ENCODE results near the gene XDH.

The XDH gene

DNA sequence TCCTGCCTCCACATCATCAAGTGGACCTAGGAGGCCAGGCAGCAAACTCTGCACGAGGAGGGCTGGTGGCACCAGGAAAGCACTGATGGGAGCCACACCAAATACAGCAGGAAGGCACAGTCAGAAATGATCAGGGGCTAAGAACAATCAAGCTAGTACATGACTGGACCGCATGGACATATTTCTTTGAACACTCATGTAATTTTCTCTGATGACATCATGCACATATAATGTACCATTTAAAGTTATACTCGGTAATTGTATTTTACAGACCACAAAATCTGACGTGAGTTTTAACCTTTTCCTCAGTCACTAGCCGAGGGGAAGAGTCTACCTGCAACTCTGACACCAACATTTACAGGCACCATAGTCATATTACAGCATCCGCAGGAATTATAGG is 76.7 kb downstream of the XDH start:
- no peaks in the 10 kb centered on the region for H3K4me1 Mint-ChIP-seq

DNA sequence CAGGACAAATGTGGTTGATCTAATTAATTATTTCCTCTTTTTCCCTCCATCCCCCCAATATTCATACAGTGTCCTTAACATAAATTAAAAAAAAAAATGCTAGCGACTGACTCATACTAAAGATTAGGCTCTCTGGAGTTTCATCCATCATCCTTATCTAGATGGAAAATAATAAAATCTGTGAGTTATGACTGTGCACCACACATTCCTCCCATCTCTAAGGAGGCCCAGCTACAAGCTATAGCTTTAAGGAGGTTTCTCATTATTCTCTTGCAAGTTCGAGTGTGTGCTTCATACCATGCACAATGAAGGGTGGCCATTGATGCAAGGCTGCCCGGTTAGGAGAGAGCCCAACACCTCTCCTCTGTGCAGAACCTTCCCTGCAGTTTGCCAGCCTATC is 77.3 kb downstream of the XDH start:
- no peak overlapping the region for H3K4me3 Mint-ChIP-seq
- no peaks in the 10 kb centered on the region for H3K9me3 Mint-ChIP-seq
- CTCF ChIA-PET = interaction anchor here (1.4 kb wide), 1 partner anchor 167 kb away, joined by 3 read pairs; no protein-coding TSS in a partner anchor
- no peaks in the 10 kb centered on the region for H3K36me3 Mint-ChIP-seq
- no peaks in the 10 kb centered on the region for H3K4me1 Mint-ChIP-seq
- H3K27me3 Mint-ChIP-seq = peaks cover 40% of the 10 kb centered on the region
- DNase-seq = no peak
- H3K27ac Mint-ChIP-seq = no peak overlapping the region

More for the DNA sequence above, 76.7 kb downstream of the XDH start:
- Mint-ChIP-seq H3K9me3 (no peaks in the 10 kb centered on the region), H3K36me3 (no peaks in the 10 kb centered on the region), H3K27ac (no peak overlapping the region), H3K27me3 (peaks cover 40% of the 10 kb centered on the region), H3K4me3 (no peak overlapping the region)
- DNase-seq = no peak
- CTCF ChIA-PET = no interaction called here

DNA sequence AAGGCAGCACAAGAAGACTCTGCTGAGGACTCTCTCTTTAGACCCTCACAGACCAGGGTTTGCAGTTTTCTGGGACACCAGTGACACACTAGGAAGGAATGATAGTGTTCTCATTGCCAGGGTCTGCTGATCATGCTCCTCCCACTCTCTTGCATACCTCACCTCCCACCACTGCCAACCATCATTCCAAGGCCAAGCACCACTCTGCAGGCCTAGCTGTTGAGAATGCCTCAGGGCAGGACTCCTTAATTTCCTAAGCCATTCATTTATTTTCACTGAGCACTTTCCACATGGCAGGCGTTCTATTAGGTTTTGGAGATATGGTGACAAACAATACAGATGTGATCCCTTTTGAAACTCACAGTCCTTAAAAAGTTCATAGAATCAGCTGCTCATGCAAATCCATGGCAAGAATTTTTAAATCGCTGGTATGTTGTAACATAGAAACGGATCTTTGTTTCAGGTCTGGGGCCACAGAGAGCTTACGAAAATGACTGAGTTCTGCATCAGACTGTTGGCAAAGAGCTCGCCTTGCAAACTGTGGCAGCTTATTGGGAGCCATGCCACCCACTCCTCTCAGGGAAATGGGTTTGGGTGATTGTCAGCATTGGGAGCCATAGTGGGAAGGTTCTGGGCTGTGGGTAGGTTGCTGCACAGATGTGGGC is 78.5 kb downstream of the XDH start:
- H3K4me3 Mint-ChIP-seq = no peak overlapping the region
- H3K36me3 Mint-ChIP-seq = no peaks in the 10 kb centered on the region
- H3K27me3 Mint-ChIP-seq = peaks cover 43% of the 10 kb centered on the region
- no peaks in the 10 kb centered on the region for H3K4me1 Mint-ChIP-seq
- CTCF ChIA-PET = interaction anchor here (0.7 to 8.1 kb wide), 3 partner anchors 128 to 623 kb away, joined by 3 to 80 read pairs (median 3); no protein-coding TSS in a partner anchor
- no peak overlapping the region for H3K27ac Mint-ChIP-seq
- no peak for DNase-seq
- H3K9me3 Mint-ChIP-seq = no peaks in the 10 kb centered on the region

DNA sequence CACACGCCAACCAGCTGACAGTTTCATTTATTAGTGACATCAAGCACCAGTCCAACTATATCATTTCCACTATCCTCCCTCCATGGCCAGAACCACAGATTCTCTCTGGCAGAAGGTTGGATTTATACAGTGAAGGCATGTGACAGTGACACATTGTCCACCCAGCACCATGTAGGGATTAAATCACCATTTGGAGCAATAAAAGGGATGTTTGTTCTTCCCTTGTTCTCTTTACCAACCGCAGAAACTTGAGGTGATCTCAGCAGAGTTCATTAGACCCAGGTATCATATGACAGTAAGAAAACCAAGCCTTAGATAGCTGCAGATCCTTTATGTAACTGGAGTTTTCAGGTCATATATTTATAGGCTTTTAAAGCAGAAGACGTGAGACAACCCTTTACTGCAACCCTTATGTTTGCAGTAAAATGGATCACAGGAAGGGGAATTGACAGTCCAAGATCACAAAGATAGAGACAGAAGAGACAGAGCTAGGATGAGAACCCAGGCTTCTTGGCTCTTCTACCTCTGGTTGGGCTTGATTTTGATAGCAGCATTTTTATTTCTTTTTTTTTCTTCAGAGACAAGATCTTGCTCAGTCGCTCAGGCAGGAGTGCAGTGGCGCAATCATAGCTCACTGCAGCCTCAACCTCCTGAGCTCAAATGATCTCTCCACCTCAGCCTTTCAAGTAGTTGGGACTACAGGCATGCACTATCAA is 80.1 kb downstream of the XDH start:
- H3K27me3 Mint-ChIP-seq = peaks cover 41% of the 10 kb centered on the region
- no peak overlapping the region for H3K27ac Mint-ChIP-seq
- CTCF ChIA-PET = interaction anchor here (0.6 to 8.1 kb wide), 22 partner anchors 7 to 1170 kb away, joined by 3 to 80 read pairs (median 4); partner anchors contain the start of gene EHD3
- no peak overlapping the region for H3K4me3 Mint-ChIP-seq
- no peaks in the 10 kb centered on the region for H3K36me3 Mint-ChIP-seq
- DNase-seq = no peak
- H3K4me1 Mint-ChIP-seq = no peaks in the 10 kb centered on the region
- no peaks in the 10 kb centered on the region for H3K9me3 Mint-ChIP-seq

DNA sequence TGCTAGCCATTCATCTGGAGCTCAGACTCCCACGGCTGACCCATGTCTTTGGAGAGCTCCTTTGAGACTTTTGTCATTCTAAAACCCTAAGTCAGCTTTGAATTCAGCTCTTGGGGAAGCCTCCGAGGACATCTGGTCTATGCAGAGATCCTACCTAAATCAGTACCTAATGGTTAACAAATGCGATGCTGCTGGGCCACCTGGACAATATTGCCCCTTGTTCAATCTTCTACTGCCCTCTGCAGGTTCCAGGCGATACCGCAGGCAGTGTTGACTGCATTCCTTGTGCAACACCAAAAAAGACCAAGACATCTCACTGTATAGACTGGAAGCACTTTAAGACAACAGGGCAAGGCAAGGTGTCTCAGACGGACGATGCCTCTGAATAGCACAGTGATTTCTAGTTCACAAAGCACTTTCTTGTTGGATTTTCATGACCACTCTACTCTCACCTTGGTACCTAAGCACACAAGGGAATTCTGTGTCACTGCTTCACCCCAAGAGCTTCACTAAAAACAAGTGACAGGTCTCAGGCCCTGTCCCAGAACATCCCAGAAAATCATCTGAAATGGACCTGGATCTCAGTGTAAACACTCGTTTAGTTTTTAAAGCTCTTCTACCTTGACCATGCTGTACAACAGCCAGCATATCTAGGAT is 80.9 kb downstream of the XDH start:
- Mint-ChIP-seq H3K27ac (no peak overlapping the region), H3K36me3 (no peaks in the 10 kb centered on the region), H3K4me3 (no peak overlapping the region), H3K27me3 (peaks cover 39% of the 10 kb centered on the region), H3K9me3 (no peaks in the 10 kb centered on the region), H3K4me1 (no peaks in the 10 kb centered on the region)
- CTCF ChIA-PET = interaction anchor here (0.6 to 8.1 kb wide), 30 partner anchors 8 to 1169 kb away, joined by 3 to 80 read pairs (median 4); partner anchors contain the start of gene EHD3
- peak; percentile 88 for DNase-seq

DNA sequence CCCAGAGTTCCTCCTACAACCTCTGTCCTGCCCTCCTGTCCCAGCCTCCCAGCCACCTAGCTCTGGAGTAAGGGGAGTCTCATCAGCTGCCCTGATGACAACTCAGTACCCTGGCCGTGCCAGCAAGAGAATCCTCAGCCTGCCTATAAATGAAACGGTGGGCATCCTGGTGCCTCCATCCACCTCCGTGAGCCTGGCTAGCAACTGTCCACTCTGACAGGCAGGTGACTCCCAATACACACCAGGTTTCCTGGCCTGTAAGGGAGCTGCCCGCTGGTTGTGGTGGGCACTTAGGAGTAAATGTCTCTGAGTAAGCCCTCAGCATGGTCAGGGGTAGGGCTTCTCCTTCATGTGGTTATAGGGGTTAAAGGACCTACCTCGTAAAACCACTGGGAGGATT is 81.5 kb downstream of the XDH start:
- no peaks in the 10 kb centered on the region for H3K36me3 Mint-ChIP-seq
- H3K4me1 Mint-ChIP-seq = no peaks in the 10 kb centered on the region
- peaks cover 38% of the 10 kb centered on the region for H3K27me3 Mint-ChIP-seq
- no peak overlapping the region for H3K27ac Mint-ChIP-seq
- CTCF ChIA-PET = interaction anchor here (0.7 to 8.1 kb wide), 25 partner anchors 9 to 1124 kb away, joined by 3 to 80 read pairs (median 4); partner anchors contain the start of gene EHD3
- no peak overlapping the region for H3K4me3 Mint-ChIP-seq
- H3K9me3 Mint-ChIP-seq = no peaks in the 10 kb centered on the region
- no peak for DNase-seq

DNA sequence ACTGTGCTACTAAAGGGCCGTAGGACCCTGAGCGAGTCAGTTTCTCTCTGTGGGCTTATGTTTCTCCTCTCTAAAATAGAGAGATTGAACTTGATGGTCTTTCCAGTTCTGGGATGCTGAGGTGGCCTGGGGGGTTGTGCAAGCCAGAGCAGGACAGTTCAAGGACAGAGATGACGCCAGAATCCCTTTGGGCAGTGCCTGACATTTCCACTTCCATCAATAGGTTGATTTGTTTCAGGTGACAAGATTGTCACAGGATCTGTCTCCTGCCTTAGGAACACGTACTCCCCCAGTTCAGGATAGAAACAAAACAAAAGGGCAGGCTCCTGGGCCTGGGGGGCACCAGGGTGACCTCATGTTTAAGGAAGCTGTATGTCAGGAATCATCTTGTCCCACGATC is 82.0 kb downstream of the XDH start:
- Mint-ChIP-seq H3K9me3 (no peaks in the 10 kb centered on the region), H3K4me3 (no peak overlapping the region), H3K27ac (no peak overlapping the region), H3K4me1 (no peaks in the 10 kb centered on the region), H3K27me3 (peaks cover 36% of the 10 kb centered on the region), H3K36me3 (no peaks in the 10 kb centered on the region)
- CTCF ChIA-PET = interaction anchor here (1.0 to 8.1 kb wide), 12 partner anchors 12 to 1124 kb away, joined by 3 to 80 read pairs (median 5); no protein-coding TSS in a partner anchor
- no peak for DNase-seq

DNA sequence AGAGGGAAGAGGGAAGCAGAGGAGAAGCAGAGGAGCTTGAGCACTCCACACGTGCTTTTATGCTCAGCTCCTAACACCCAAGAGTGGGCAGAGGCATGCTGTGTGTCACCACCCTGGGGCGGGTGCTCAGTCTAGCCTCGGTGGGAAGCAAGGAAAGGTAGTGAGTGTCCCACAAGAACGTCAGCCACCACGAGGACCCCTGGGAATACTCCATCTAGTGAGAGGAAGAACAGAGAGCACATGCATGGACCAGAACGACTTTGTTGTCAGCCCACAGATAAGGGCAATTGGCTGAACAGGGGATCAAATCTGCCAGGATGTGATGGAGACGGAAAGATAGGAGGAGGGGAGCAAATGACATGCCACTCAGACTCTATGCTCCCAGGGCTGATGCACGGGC is 83.4 kb downstream of the XDH start:
- H3K4me1 Mint-ChIP-seq = no peaks in the 10 kb centered on the region
- no peaks in the 10 kb centered on the region for H3K9me3 Mint-ChIP-seq
- H3K4me3 Mint-ChIP-seq = no peak overlapping the region

DNA sequence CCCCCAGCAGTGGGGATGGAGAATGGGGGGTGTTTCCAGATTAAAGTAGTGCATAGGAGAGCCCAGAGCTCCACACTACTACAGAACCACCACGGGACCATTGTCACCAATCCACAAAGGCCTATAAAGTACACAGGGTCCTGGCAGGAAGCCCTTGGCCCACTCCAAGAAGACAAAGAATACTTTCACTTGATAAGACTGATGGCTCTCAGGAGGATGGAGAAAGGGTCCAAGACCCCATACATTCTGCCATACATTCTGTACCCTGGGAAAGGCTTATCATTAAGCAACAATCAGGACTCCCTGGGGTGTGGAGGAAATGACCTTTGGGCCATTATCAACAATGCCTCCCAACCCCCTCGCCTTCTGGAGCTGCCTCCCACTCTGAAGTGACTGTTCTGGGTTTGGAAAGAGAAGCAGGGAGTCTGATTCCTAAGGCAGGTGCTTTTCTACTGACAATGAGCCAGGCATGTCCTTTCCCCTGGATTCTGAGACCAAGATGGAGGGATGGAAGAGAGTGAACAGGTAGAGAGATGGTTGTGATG is 85.4 kb downstream of the XDH start:
- CTCF ChIA-PET = interaction anchor here (1.5 to 8.1 kb wide), 4 partner anchors 159 to 616 kb away, joined by 3 to 80 read pairs (median 9); no protein-coding TSS in a partner anchor
- Mint-ChIP-seq H3K27me3 (peaks cover 34% of the 10 kb centered on the region), H3K4me3 (no peak overlapping the region), H3K27ac (no peak overlapping the region), H3K9me3 (no peaks in the 10 kb centered on the region), H3K4me1 (peaks cover 10% of the 10 kb centered on the region), H3K36me3 (no peaks in the 10 kb centered on the region)
- DNase-seq = no peak

More for the DNA sequence above, 83.4 kb downstream of the XDH start:
- DNase-seq = no peak
- no peak overlapping the region for H3K27ac Mint-ChIP-seq
- CTCF ChIA-PET = interaction anchor here (0.9 to 8.1 kb wide), 4 partner anchors 71 to 618 kb away, joined by 3 to 80 read pairs (median 9); no protein-coding TSS in a partner anchor
- no peaks in the 10 kb centered on the region for H3K36me3 Mint-ChIP-seq
- H3K27me3 Mint-ChIP-seq = peaks cover 34% of the 10 kb centered on the region

DNA sequence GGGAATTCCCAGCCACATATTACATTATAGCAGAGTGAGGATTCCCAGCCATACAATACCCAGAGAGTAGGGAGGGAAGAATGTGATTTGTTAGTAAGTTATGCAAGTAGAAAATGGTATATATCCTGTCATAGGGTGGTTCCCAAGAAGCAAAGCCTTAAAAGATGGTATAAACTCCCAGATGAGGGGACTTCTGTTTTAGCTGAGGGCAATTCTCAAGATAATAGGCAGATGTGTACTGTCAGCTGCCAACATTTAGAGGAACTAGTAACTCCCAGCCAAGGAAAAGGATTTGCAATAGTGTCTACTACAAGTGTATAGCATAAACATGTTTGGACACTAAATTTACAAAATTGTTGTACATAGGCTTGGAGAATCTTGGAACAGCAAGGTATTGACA is 86.5 kb downstream of the XDH start:
- H3K36me3 Mint-ChIP-seq = no peaks in the 10 kb centered on the region
- no peaks in the 10 kb centered on the region for H3K9me3 Mint-ChIP-seq
- CTCF ChIA-PET = no interaction called here
- DNase-seq = no peak
- no peak overlapping the region for H3K4me3 Mint-ChIP-seq
- no peak overlapping the region for H3K27ac Mint-ChIP-seq
- peaks cover 26% of the 10 kb centered on the region for H3K27me3 Mint-ChIP-seq
- H3K4me1 Mint-ChIP-seq = peaks cover 21% of the 10 kb centered on the region

DNA sequence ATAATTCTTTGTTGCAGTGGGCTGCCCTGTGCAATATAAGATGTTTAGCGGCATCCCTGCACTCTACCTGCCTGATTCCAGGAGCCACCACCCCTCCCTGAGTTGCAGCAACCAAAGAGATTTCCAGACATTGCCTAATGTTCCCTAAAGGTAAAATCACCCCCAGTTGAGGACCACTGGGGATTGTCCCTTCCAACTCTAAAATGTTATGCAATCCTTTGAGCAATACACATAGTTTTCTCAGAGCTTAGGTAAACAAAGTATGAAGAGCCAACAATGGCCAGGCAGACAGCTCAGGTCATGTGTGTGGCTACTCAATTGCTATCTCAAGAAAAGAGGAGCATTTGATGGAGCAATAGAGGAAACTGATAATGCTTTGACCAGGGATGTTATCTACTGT is 87.0 kb downstream of the XDH start:
- no peaks in the 10 kb centered on the region for H3K9me3 Mint-ChIP-seq
- peaks cover 21% of the 10 kb centered on the region for H3K27me3 Mint-ChIP-seq
- H3K27ac Mint-ChIP-seq = no peak overlapping the region
- H3K4me3 Mint-ChIP-seq = no peak overlapping the region
- peaks cover 27% of the 10 kb centered on the region for H3K4me1 Mint-ChIP-seq
- no peaks in the 10 kb centered on the region for H3K36me3 Mint-ChIP-seq
- CTCF ChIA-PET = no interaction called here
- no peak for DNase-seq

DNA sequence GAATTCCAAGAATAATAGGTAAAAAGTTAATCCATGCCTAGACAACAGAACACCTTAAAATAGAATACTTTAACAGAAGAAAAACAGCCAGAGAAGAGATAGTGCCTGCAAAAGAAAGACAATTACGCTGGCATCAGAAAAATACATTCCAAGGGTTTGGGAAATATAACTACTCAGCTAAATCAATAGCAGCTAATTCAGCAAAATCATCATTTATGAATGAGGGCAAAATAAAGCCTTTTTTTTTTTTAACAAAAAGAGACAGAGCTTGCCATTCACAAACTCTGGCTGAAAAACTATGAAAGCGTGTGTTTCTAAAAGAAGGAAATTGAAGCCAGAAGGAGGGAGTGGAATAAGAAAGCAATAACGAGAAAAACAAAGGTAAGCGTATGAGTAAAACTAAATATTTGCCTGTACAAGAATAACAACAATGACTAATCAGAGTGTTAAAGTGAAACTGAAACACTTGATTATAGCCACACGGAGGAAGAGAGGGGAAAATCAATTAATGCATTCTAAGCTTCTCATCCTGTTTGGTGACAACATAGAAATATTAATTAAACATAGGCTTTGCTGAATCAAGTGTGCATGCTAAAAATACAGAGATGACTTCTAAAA is 90.4 kb downstream of the XDH start:
- Mint-ChIP-seq H3K4me1 (peaks cover 48% of the 10 kb centered on the region), H3K36me3 (no peaks in the 10 kb centered on the region), H3K27ac (peak overlapping the region; percentile 87), H3K27me3 (no peaks in the 10 kb centered on the region), H3K9me3 (no peaks in the 10 kb centered on the region), H3K4me3 (peak overlapping the region; percentile 25)
- CTCF ChIA-PET = interaction anchor here (0.7 kb wide), 1 partner anchor 11 kb away, joined by 3 read pairs; no protein-coding TSS in a partner anchor
- no peak for DNase-seq

DNA sequence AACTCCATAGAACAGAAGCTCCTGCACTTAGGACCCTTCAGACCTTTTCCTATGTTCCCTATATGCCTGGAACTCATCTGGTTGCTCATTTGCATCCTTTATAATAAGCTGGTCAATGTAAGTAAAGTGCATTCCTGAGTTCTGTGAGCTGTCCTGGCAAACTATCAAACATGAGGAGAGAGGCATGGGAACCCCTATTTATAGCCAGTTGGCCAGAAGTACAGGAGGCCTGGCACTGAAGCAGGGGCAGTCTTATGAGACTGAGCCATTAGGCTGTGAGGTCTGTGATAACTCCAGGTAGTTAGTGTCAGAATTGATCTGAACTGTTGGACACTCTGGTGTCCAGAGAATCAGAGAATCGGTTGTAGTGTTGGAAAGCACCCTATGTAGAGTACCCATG is 92.2 kb downstream of the XDH start:
- Mint-ChIP-seq H3K27ac (no peak overlapping the region), H3K36me3 (no peaks in the 10 kb centered on the region), H3K4me3 (no peak overlapping the region), H3K27me3 (no peaks in the 10 kb centered on the region), H3K9me3 (no peaks in the 10 kb centered on the region), H3K4me1 (peaks cover 64% of the 10 kb centered on the region)
- DNase-seq = no peak
- CTCF ChIA-PET = interaction anchor here (2.1 to 2.2 kb wide), 2 partner anchors 152 to 611 kb away, joined by 6 read pairs; no protein-coding TSS in a partner anchor
